ENCODE data around the gene COL4A1.

GRCh38 chr13:110151462-110151861 lies 155.5 kb downstream of the COL4A1 start:
- TF ChIP-seq CTCF (IDR thresholded peaks at IDR 0.05) (no peak), POLR2A (IDR thresholded peaks at IDR 0.05) (no peak), POLR2AphosphoS5 (IDR thresholded peaks at IDR 0.05; ENCODE audit: insufficient read depth in 1 of 2, low read depth in 1 of 2) (no peak)

Measured in vagina (tissue), 2 donors.